ENCODE results near the gene ARID1A. TPM values are rescaled to one million over a fixed set of nuclear protein-coding genes. Genes with fewer than 3 reads are reported as not detected.

Gene ARID1A
- total and polyA plus RNA-seq, 12 donors = 11.3 to 90.3 (median 51.1) TPM

DNA sequence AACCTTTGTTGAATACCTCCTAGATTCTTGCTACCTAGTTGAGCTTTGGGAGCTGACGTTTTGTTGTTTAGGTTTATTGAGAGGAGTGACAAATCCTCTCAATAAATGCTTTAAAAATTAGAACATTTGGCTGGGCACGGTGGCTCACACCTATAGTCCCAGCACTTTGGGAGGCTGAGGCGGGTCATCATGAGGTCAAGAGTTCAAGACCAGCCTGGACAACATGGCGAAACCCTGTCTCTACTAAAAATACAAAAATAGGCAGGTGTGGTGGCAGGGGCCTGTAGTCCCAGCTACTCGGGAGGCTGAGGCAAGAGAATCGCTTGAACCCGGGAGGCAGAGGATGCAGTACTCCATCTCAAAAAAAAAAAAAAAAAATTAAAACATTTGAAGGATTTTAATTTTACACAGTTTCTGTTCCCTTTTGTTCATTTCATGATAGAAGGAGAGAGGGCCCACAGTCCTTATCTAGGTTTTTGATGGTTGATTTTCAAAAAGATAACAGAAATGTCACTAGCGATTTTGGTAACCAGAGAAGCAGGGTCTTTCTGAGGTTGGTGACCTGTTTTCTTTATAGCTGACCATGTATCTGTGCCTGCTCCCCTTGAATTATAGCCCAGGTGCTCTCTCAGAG lies 47.7 kb downstream of the ARID1A start:
- no peaks in the 10 kb centered on the region for H3K9me3 ChIP-seq (replicated peaks in 1 of 3)
- peak overlapping the region in 3 of 5 donors; percentile 24 to 82 (median 76) for H3K27ac ChIP-seq
- TF ChIP-seq, protein P1, sequence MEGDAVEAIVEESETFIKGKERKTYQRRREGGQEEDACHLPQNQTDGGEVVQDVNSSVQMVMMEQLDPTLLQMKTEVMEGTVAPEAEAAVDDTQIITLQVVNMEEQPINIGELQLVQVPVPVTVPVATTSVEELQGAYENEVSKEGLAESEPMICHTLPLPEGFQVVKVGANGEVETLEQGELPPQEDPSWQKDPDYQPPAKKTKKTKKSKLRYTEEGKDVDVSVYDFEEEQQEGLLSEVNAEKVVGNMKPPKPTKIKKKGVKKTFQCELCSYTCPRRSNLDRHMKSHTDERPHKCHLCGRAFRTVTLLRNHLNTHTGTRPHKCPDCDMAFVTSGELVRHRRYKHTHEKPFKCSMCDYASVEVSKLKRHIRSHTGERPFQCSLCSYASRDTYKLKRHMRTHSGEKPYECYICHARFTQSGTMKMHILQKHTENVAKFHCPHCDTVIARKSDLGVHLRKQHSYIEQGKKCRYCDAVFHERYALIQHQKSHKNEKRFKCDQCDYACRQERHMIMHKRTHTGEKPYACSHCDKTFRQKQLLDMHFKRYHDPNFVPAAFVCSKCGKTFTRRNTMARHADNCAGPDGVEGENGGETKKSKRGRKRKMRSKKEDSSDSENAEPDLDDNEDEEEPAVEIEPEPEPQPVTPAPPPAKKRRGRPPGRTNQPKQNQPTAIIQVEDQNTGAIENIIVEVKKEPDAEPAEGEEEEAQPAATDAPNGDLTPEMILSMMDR (IDR thresholded peaks at IDR 0.05) = no peak
- TF ChIP-seq POLR2A (IDR thresholded peaks at IDR 0.05) = no peak
- 71 to 81% (median 77%) methylated on average over 8 of the region's 8 CpGs for WGBS, 4 donors
- H3K4me3 ChIP-seq = no peak overlapping the region
- DNase-seq = no peak
- intact Hi-C loops (cut with DNase I) = no loop called here
- peaks cover 0 to 29% of the 10 kb centered on the region in 2 donors for H3K36me3 ChIP-seq (replicated peaks in 1 of 2)
- H3K27me3 ChIP-seq = no peaks in the 10 kb centered on the region
- peaks cover 26 to 69% of the 10 kb centered on the region in 2 donors for H3K4me1 ChIP-seq (replicated peaks in 1 of 2)

DNA sequence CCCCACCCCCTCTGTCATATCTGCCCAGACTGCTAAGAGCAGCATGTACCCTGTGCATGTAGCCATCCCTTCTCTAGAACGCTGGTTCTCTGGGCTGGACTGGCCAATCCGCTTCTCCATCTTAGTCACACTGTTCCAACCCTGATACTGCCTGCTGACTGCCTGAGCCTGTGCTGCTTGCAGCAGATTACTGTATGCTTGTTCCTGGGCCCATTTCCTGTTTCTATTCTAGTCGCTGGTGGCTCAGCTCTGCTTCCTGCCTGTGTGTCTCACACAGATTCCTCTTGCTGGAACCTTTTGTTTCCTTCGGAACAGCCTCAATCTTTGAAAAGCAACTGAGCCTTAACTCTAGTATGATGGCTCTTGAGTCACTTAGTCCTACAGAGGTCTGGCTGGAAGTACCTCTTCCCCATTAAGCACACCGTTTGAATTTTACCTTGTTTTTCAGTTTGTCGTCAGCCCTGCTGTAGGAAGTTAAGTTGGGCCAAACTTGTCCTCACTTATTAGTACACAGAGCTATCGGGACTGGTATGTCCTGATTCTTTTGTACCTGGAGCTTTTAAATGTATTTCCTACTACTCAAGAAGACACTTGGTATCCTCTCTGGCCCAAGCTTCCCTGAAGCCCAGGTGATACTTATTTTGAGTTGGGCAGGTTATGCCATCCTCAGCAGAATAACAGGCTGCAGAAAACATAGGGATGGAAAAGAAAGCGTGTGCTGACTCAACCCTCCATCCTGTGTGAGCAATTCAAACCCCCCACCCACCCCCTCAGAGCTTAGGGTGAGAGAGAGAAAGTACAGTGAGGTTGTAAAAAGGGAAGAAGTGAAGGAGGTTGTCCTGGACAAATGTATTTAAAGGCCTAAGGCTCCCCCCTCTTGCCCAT lies 48.5 kb downstream of the ARID1A start:
- intact Hi-C loops (cut with DNase I) = no loop called here
- DNase-seq = peak; percentile 62 to 90 (median 79)
- peak overlapping the region in 1 of 4 donors; percentile 9 for H3K4me3 ChIP-seq
- H3K27me3 ChIP-seq = no peaks in the 10 kb centered on the region
- H3K9me3 ChIP-seq (replicated peaks in 1 of 3) = no peaks in the 10 kb centered on the region
- peaks cover 28 to 72% of the 10 kb centered on the region in 2 donors for H3K4me1 ChIP-seq (replicated peaks in 1 of 2)
- H3K36me3 ChIP-seq (replicated peaks in 1 of 2) = peaks cover 0 to 27% of the 10 kb centered on the region in 2 donors
- TF ChIP-seq, protein P1 (IDR thresholded peaks at IDR 0.05) = no peak
- no peak for TF ChIP-seq POLR2A (IDR thresholded peaks at IDR 0.05)
- WGBS, 4 donors = 46 to 55% (median 48%) methylated on average over 6 to 8 of the region's 8 CpGs
- H3K27ac ChIP-seq = peak overlapping the region in 3 of 5 donors; percentile 35 to 82 (median 76)

DNA sequence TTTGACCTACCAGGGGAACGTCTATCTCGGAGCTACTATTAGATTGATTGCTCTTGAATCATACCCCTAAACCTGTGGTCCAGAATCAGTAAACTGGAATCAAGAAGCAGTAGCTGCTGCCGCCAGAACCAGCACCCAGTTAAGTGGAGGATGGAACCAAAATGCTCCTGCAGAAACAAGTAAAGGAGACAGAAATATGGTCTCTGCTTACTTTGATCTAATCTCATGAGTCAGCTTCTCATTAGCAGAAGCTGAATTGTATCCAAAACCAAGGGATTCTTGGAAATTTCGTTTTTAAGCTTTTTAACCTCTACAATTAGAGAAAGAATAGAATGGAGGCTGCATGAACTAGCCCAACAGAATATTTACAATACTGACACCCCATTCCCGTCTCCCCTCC lies 49.4 kb downstream of the ARID1A start:
- TF ChIP-seq POLR2A (IDR thresholded peaks at IDR 0.05) = no peak
- TF ChIP-seq, protein P1 (IDR thresholded peaks at IDR 0.05) = no peak
- H3K9me3 ChIP-seq (replicated peaks in 1 of 3) = no peaks in the 10 kb centered on the region
- H3K27ac ChIP-seq = peak overlapping the region in 4 of 5 donors; percentile 25 to 82 (median 56)
- intact Hi-C loops (cut with DNase I) = no loop called here
- H3K4me3 ChIP-seq = no peak overlapping the region
- H3K4me1 ChIP-seq (replicated peaks in 1 of 2) = peaks cover 28 to 80% of the 10 kb centered on the region in 2 donors
- 31 to 36% (median 33%) methylated on average over 5 of the region's 5 CpGs for WGBS, 4 donors
- no peaks in the 10 kb centered on the region for H3K27me3 ChIP-seq
- DNase-seq = no peak
- peaks cover 0 to 24% of the 10 kb centered on the region in 2 donors for H3K36me3 ChIP-seq (replicated peaks in 1 of 2)

DNA sequence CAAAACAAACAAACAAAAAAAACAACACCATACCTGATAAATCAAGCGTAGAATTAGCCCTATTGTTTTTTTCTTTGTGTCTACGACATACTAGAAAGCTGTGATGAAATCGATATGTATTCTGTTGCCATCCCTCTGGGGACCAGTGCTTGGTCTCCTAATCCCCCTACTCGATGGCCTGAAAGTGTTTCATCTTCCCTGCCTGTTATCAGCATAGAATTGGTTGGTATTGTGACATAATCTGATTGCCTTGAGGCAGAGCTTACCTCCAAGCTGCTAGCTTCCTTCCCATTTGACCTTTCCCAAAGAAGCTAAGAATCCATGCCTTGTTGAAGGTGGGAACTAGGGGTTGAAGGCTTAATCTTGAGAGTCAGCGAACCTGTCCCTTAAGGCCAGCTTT lies 51.2 kb downstream of the ARID1A start:
- Histone ChIP-seq H3K4me3 (no peak overlapping the region), H3K27ac (peak overlapping the region in 1 of 5 donors; percentile 17), H3K27me3 (no peaks in the 10 kb centered on the region), H3K9me3 (replicated peaks in 1 of 3) (no peaks in the 10 kb centered on the region), H3K36me3 (replicated peaks in 1 of 2) (peaks cover 0 to 21% of the 10 kb centered on the region in 2 donors), H3K4me1 (replicated peaks in 1 of 2) (peaks cover 28 to 77% of the 10 kb centered on the region in 2 donors)
- DNase-seq = no peak
- intact Hi-C loops (cut with DNase I) = no loop called here
- TF ChIP-seq POLR2A (IDR thresholded peaks at IDR 0.05) = no peak
- TF ChIP-seq, protein P1 (IDR thresholded peaks at IDR 0.05) = no peak
- WGBS, 4 donors = 81 to 91% (median 90%) methylated on average over 5 of the region's 5 CpGs
